HEK293 (cell line): Measurements from ENCODE around the gene ATP6V0E2.

ENCODE experiments used
- BCL6B ChIP-seq: fragments of 450-650 bp; formaldehyde crosslinking; IDR thresholded peaks from 2 replicates; pipeline ENCODE4 v1.5.1; 2017; ENCODE audit warnings: missing biosample characterization, missing genetic modification characterization
- GFI1B ChIP-seq: fragments of 450-650 bp; formaldehyde crosslinking; IDR thresholded peaks from 2 replicates; pipeline ENCODE4 v1.5.1; 2016; ENCODE audit warnings: missing biosample characterization, missing genetic modification characterization
- GLIS2 ChIP-seq: fragments of 450-650 bp; formaldehyde crosslinking; IDR thresholded peaks from 2 replicates; pipeline ENCODE4 v1.5.1; 2016; ENCODE audit warnings: missing biosample characterization, missing genetic modification characterization
- SCRT2 ChIP-seq: fragments of 450-650 bp; formaldehyde crosslinking; IDR thresholded peaks from 2 replicates; pipeline ENCODE4 v1.5.1; 2016; ENCODE audit warnings: missing biosample characterization, missing genetic modification characterization
- SP2 ChIP-seq: fragments of 450-650 bp; formaldehyde crosslinking; IDR thresholded peaks from 2 replicates; pipeline ENCODE4 v1.5.1; 2016; ENCODE audit warnings: missing biosample characterization, missing genetic modification characterization
- SP7 ChIP-seq: fragments of 450-650 bp; formaldehyde crosslinking; IDR thresholded peaks from 2 replicates; pipeline ENCODE4 v1.5.1; 2016; ENCODE audit warnings: missing biosample characterization, missing genetic modification characterization
- YY2 ChIP-seq: fragments of 450-650 bp; formaldehyde crosslinking; IDR thresholded peaks from 2 replicates; pipeline ENCODE4 v1.5.1; 2016; ENCODE audit warnings: missing biosample characterization, missing genetic modification characterization
- ZBTB44 ChIP-seq: fragments of 450-650 bp; IDR thresholded peaks from 2 replicates; pipeline ENCODE4 v1.5.1; 2018; ENCODE audit warnings: missing biosample characterization, mild to moderate bottlenecking, missing genetic modification characterization
- ZBTB7A ChIP-seq: fragments of 450-650 bp; formaldehyde crosslinking; IDR thresholded peaks from 2 replicates; pipeline ENCODE4 v1.5.1; 2016; ENCODE audit warnings: low read depth, missing biosample characterization, missing genetic modification characterization
- ZNF114 ChIP-seq: fragments of 450-650 bp; formaldehyde crosslinking; IDR thresholded peaks from 2 replicates; pipeline ENCODE4 v1.5.0; 2017; ENCODE audit warnings: missing biosample characterization, missing genetic modification characterization
- ZNF121 ChIP-seq: fragments of 450-650 bp; formaldehyde crosslinking; IDR thresholded peaks from 2 replicates; pipeline ENCODE4 v1.5.1; 2016; ENCODE audit warnings: missing biosample characterization, missing genetic modification characterization
- ZNF311 ChIP-seq: fragments of 450-650 bp; formaldehyde crosslinking; IDR thresholded peaks from 2 replicates; pipeline ENCODE4 v1.5.1; 2017; ENCODE audit warnings: missing biosample characterization, missing genetic modification characterization, borderline replicate concordance
- ZNF354C ChIP-seq: fragments of 450-650 bp; formaldehyde crosslinking; IDR thresholded peaks from 2 replicates; pipeline ENCODE4 v1.5.1; 2016; ENCODE audit warnings: missing biosample characterization, missing genetic modification characterization, low read depth, borderline replicate concordance
- ZNF391 ChIP-seq: fragments of 450-650 bp; formaldehyde crosslinking; IDR thresholded peaks from 2 replicates; pipeline ENCODE4 v1.5.1; 2016; ENCODE audit warnings: low read depth, missing biosample characterization, missing genetic modification characterization, borderline replicate concordance
- ZNF449 ChIP-seq: fragments of 450-650 bp; formaldehyde crosslinking; IDR thresholded peaks from 2 replicates; pipeline ENCODE4 v1.5.1; 2017; ENCODE audit warnings: missing biosample characterization, mild to moderate bottlenecking, missing genetic modification characterization, moderate library complexity
- ZNF48 ChIP-seq: fragments of 450-650 bp; formaldehyde crosslinking; IDR thresholded peaks from 2 replicates; pipeline ENCODE4 v1.5.1; 2016; ENCODE audit warnings: missing biosample characterization, missing genetic modification characterization
- ZNF521 ChIP-seq: fragments of 450-650 bp; formaldehyde crosslinking; IDR thresholded peaks from 2 replicates; pipeline ENCODE4 v1.5.1; 2017; ENCODE audit warnings: missing biosample characterization, mild to moderate bottlenecking, missing genetic modification characterization
- ZNF549 ChIP-seq: fragments of 450-650 bp; IDR thresholded peaks from 2 replicates; pipeline ENCODE4 v1.5.1; 2018; ENCODE audit warnings: missing biosample characterization, missing genetic modification characterization, mild to moderate bottlenecking, inconsistent platforms, moderate library complexity
- ZNF555 ChIP-seq: fragments of 450-650 bp; formaldehyde crosslinking; conservative IDR thresholded peaks from 2 replicates; pipeline ENCODE4 v1.5.1; 2017; ENCODE audit warnings: missing biosample characterization, mild to moderate bottlenecking, missing genetic modification characterization, inconsistent platforms
- ZNF596 ChIP-seq: fragments of 450-650 bp; IDR thresholded peaks from 2 replicates; pipeline ENCODE4 v1.5.0; 2018; ENCODE audit warnings: missing biosample characterization, mild to moderate bottlenecking, missing genetic modification characterization, moderate library complexity
- ZNF639 ChIP-seq: fragments of 450-650 bp; formaldehyde crosslinking; IDR thresholded peaks from 2 replicates; pipeline ENCODE4 v1.5.1; 2016; ENCODE audit warnings: missing biosample characterization, missing genetic modification characterization
- ZNF701 ChIP-seq: fragments of 450-650 bp; formaldehyde crosslinking; IDR thresholded peaks from 2 replicates; pipeline ENCODE4 v1.5.1; 2016; ENCODE audit warnings: missing biosample characterization, missing genetic modification characterization
- ZNF704 ChIP-seq: fragments of 450-650 bp; formaldehyde crosslinking; IDR thresholded peaks from 2 replicates; pipeline ENCODE4 v1.5.1; 2016; ENCODE audit warnings: missing biosample characterization, missing genetic modification characterization
- ZNF768 ChIP-seq: fragments of 450-650 bp; formaldehyde crosslinking; IDR thresholded peaks from 2 replicates; pipeline ENCODE4 v1.5.1; 2018; ENCODE audit warnings: missing biosample characterization, mild to moderate bottlenecking, missing genetic modification characterization
- ZNF837 ChIP-seq: fragments of 450-650 bp; formaldehyde crosslinking; IDR thresholded peaks from 2 replicates; pipeline ENCODE4 v1.5.1; 2016; ENCODE audit warnings: missing biosample characterization, missing genetic modification characterization
- ZSCAN23 ChIP-seq: fragments of 450-650 bp; formaldehyde crosslinking; IDR thresholded peaks from 2 replicates; pipeline ENCODE4 v1.5.1; 2016; ENCODE audit warnings: missing biosample characterization, missing genetic modification characterization
- TF ChIP-seq, protein P1 (sequence below): fragments of 450-650 bp; formaldehyde crosslinking; IDR thresholded peaks from 2 replicates; pipeline ENCODE4 v1.5.1; 2016; ENCODE audit warnings: missing biosample characterization, missing genetic modification characterization
- TF ChIP-seq, protein P2 (sequence below): fragments of 450-650 bp; formaldehyde crosslinking; IDR thresholded peaks from 2 replicates; pipeline ENCODE4 v1.5.1; 2016; ENCODE audit warnings: missing biosample characterization, missing genetic modification characterization
- TF ChIP-seq, protein P3 (sequence below): fragments of 450-650 bp; formaldehyde crosslinking; IDR thresholded peaks from 2 replicates; pipeline ENCODE4 v1.5.1; 2016; ENCODE audit warnings: missing biosample characterization, missing genetic modification characterization

ATP6V0E2 gene

GRCh38 chr7:149854611-149855360 is 19.0 kb upstream of the ATP6V0E2 start (continued):
- TF ChIP-seq ZNF704 (no peak), ZNF48 (tag by site-specific recombination) (no peak), ZNF701 (no peak), ZNF354C (tag by site-specific recombination) (no peak), ZNF121 (tag by site-specific recombination) (no peak), SP7 (tag by site-specific recombination) (peak; percentile 95), ZNF768 (peak; percentile 45; the same call in 1 of the 2 replicates), ZBTB44 (tag by site-specific recombination) (peak; percentile 35; the same call in 1 of the 2 replicates), ZNF114 (tag by site-specific recombination) (no peak), GLIS2 (tag by site-specific recombination) (peak; percentile 84), BCL6B (no peak), SP2 (tag by site-specific recombination) (no peak), ZNF555 (no peak), ZSCAN23 (tag by site-specific recombination) (peak; percentile 77; the same call in 1 of the 2 replicates), SCRT2 (tag by site-specific recombination) (no peak), ZBTB7A (tag by site-specific recombination) (no peak), ZNF391 (tag by site-specific recombination) (no peak), ZNF311 (tag by site-specific recombination) (no peak), GFI1B (tag by site-specific recombination) (no peak), ZNF549 (tag by site-specific recombination) (no peak), ZNF596 (tag by site-specific recombination) (no peak), ZNF837 (no peak), YY2 (tag by site-specific recombination) (no peak), ZNF521 (tag by site-specific recombination) (no peak), ZNF639 (0 out of 2 replicates have a peak, but pooled peaks have one; percentile 58), ZNF449 (tag by site-specific recombination) (0 out of 2 replicates have a peak, but pooled peaks have one; percentile 6)
- TF ChIP-seq, protein P1, sequence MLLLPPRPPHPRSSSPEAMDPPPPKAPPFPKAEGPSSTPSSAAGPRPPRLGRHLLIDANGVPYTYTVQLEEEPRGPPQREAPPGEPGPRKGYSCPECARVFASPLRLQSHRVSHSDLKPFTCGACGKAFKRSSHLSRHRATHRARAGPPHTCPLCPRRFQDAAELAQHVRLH (tag by site-specific recombination), result no peak
- TF ChIP-seq, protein P2, sequence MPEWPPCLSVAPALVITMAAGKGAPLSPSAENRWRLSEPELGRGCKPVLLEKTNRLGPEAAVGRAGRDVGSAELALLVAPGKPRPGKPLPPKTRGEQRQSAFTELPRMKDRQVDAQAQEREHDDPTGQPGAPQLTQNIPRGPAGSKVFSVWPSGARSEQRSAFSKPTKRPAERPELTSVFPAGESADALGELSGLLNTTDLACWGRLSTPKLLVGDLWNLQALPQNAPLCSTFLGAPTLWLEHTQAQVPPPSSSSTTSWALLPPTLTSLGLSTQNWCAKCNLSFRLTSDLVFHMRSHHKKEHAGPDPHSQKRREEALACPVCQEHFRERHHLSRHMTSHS (tag by site-specific recombination), result no peak
- TF ChIP-seq, protein P3, sequence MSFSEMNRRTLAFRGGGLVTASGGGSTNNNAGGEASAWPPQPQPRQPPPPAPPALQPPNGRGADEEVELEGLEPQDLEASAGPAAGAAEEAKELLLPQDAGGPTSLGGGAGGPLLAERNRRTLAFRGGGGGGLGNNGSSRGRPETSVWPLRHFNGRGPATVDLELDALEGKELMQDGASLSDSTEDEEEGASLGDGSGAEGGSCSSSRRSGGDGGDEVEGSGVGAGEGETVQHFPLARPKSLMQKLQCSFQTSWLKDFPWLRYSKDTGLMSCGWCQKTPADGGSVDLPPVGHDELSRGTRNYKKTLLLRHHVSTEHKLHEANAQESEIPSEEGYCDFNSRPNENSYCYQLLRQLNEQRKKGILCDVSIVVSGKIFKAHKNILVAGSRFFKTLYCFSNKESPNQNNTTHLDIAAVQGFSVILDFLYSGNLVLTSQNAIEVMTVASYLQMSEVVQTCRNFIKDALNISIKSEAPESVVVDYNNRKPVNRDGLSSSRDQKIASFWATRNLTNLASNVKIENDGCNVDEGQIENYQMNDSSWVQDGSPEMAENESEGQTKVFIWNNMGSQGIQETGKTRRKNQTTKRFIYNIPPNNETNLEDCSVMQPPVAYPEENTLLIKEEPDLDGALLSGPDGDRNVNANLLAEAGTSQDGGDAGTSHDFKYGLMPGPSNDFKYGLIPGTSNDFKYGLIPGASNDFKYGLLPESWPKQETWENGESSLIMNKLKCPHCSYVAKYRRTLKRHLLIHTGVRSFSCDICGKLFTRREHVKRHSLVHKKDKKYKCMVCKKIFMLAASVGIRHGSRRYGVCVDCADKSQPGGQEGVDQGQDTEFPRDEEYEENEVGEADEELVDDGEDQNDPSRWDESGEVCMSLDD (tag by site-specific recombination), result no peak
